Caco-2 (cell line): ENCODE data around the gene PPIP5K1. TPM values are rescaled to one million over a fixed set of nuclear protein-coding genes. Genes with fewer than 3 reads are reported as not detected.

ENCODE experiments used
- BruUV-seq: library from RNA; stranded (reverse); fragments of 400-500 nt; replicated peaks from 2 replicates; lab custom pipeline; 2021; lab: Mats Ljungman, UMichigan
- CTCF ChIA-PET: fragments of 300-600 bp; sonication (Branson Sonifier 250); formaldehyde crosslinking; loops from one replicate; lab custom pipeline; 2022; ENCODE audit warnings: antibody characterized with exemption; lab: Charles Lee
- POLR2A ChIA-PET: fragments of 300-600 bp; sonication (Branson Sonifier 250); formaldehyde crosslinking; loops from one replicate; lab custom pipeline; 2022; ENCODE audit warnings: antibody characterized with exemption; lab: Charles Lee
- DNase-seq, 2 experiments: peaks; one replicate each; pipeline versions ENCODE4 v3.0.0 to v3.0.0-alpha.2; 2020 to 2022
- H3K27me3 ChIP-seq: replicated peaks from 2 replicates; pipeline ENCODE4 v1.6.0; 2011; ENCODE audit warnings: low read length; ENCODE audit not compliant: control insufficient read depth, insufficient read depth
- H3K36me3 ChIP-seq: 2 replicates; pipeline ENCODE4 v1.5.1; 2011; ENCODE audit warnings: low read length; ENCODE audit not compliant: control insufficient read depth, insufficient read depth
- H3K4me1 ChIP-seq: fragments of 250-450 bp; sonication (Bioruptor Pico); 2 replicates; pipeline ENCODE4 v1.5.1; 2020; ENCODE audit warnings: mild to moderate bottlenecking
- H3K4me3 ChIP-seq: 2 replicates; pipeline ENCODE4 v1.5.1; 2011; ENCODE audit warnings: low read depth, mild to moderate bottlenecking, control low read depth, low read length
- H3K9me3 ChIP-seq: fragments of 250-450 bp; sonication (Bioruptor Pico); 2 replicates; pipeline ENCODE4 v1.5.1; 2020; ENCODE audit warnings: mild to moderate bottlenecking, moderate library complexity
- H3K27ac Mint-ChIP-seq: one replicate; pipeline ENCODE4 v1.8.0; 2022; ENCODE audit warnings: mixed read lengths; ENCODE audit not compliant: unreplicated experiment
- H3K27me3 Mint-ChIP-seq: one replicate; pipeline ENCODE4 v1.8.0; 2022; ENCODE audit warnings: mixed read lengths; ENCODE audit not compliant: insufficient read depth, unreplicated experiment
- H3K36me3 Mint-ChIP-seq: one replicate; pipeline ENCODE4 v1.8.0; 2022; ENCODE audit warnings: mild to moderate bottlenecking, mixed read lengths; ENCODE audit not compliant: insufficient read depth, unreplicated experiment
- H3K4me1 Mint-ChIP-seq: one replicate; pipeline ENCODE4 v1.8.0; 2022; ENCODE audit warnings: low read depth, mixed read lengths; ENCODE audit not compliant: unreplicated experiment
- H3K4me3 Mint-ChIP-seq: one replicate; pipeline ENCODE4 v1.8.0; 2022; ENCODE audit warnings: mild to moderate bottlenecking, moderate library complexity, mixed read lengths; ENCODE audit not compliant: unreplicated experiment
- H3K9me3 Mint-ChIP-seq: one replicate; pipeline ENCODE4 v1.8.0; 2022; ENCODE audit warnings: mixed read lengths; ENCODE audit not compliant: unreplicated experiment
- CTCF ChIP-seq, 2 experiments: fragments of 200-600 bp in 1 of 2; IDR thresholded peaks; 1 replicate in 1 of 2; 2 replicates in 1 of 2; pipeline versions ENCODE4 v1.5.1 to v1.8.0; 2011 to 2022; ENCODE audit warnings: antibody characterized with exemption in 1 of 2, control low read depth in 1 of 2, inconsistent platforms in 1 of 2, low read depth in 1 of 2, low read length in 1 of 2, mild to moderate bottlenecking in 1 of 2, moderate library complexity in 1 of 2; ENCODE audit not compliant: insufficient read depth in 1 of 2, severe bottlenecking in 1 of 2, unreplicated experiment in 1 of 2
- intact Hi-C: fragments of 100-400 bp; cut with micrococcal nuclease; formaldehyde crosslinking; loops from one replicate; pipeline ENCODE4 v1.10.0; 2022; ENCODE audit not compliant: unreplicated experiment
- total RNA-seq: library from RNA; stranded (reverse); gene quantifications from 2 replicates; pipeline ENCODE4 v1.2.3, GENCODE V29; 2022

Gene PPIP5K1
- total RNA-seq, 1 experiment from 2014 or later: 36.3 TPM

GRCh38 chr15:43511012-43511885 is 78.8 kb downstream of the PPIP5K1 start:
- DNase-seq: peak; percentile 63 to 67
- Mint-ChIP-seq H3K36me3 (peaks cover 20% of the 10 kb centered on the region), H3K27me3 (peaks cover 5% of the 10 kb centered on the region), H3K9me3 (no peaks in the 10 kb centered on the region), H3K27ac (peak overlapping the region; percentile 87), H3K4me3 (peak overlapping the region; percentile 99), H3K4me1 (peaks cover 18% of the 10 kb centered on the region)
- no TSS peak for BruUV-seq
- ChIA-PET CTCF (interaction anchor here (0.6 to 3.1 kb wide), 6 partner anchors 18 to 235 kb away, joined by 3 to 18 read pairs (median 5); partner anchors contain the start of genes PDIA3 and TP53BP1), POLR2A (interaction anchor here (1.2 to 2.8 kb wide), 2 partner anchors 18 to 235 kb away, joined by 3 to 14 read pairs; partner anchors contain the start of gene TP53BP1)
- TF ChIP-seq CTCF (IDR thresholded peaks at IDR 0.05; ENCODE audit: insufficient read depth in 1 of 2, low read depth in 1 of 2, low read length in 1 of 2, severe bottlenecking in 1 of 2, unreplicated experiment in 1 of 2): peak in 1 of 2 experiments; percentile 32
- Histone ChIP-seq H3K27me3 (no peaks in the 10 kb centered on the region; the same call in 1 of the 2 replicates), H3K4me3 (peak overlapping the region; percentile 52), H3K36me3 (no peaks in the 10 kb centered on the region), H3K9me3 (no peaks in the 10 kb centered on the region), H3K4me1 (peaks cover 5% of the 10 kb centered on the region; the same call in 1 of the 2 replicates)
- intact Hi-C loops: loop anchor here (1.0 kb wide), 1 partner anchor 70 kb away; no protein-coding TSS in a partner anchor

- peaks cover 5% of the 10 kb centered on the region; the same call in 1 of the 2 replicates for H3K4me1 ChIP-seq
- POLR2A ChIA-PET: interaction anchor here (0.6 to 2.8 kb wide), 3 partner anchors 17 to 235 kb away, joined by 3 to 14 read pairs (median 3); partner anchors contain the start of gene TP53BP1
- intact Hi-C loops: loop anchor here (1.0 kb wide), 1 partner anchor 69 kb away; no protein-coding TSS in a partner anchor
- CTCF ChIA-PET: interaction anchor here (0.7 to 3.1 kb wide), 7 partner anchors 17 to 258 kb away, joined by 3 to 18 read pairs (median 4); partner anchors contain the start of genes PDIA3 and TP53BP1
- no peaks in the 10 kb centered on the region for H3K9me3 Mint-ChIP-seq
- H3K27me3 ChIP-seq: no peaks in the 10 kb centered on the region; the same call in 1 of the 2 replicates
- H3K4me3 ChIP-seq: peak overlapping the region; percentile 52
- H3K9me3 ChIP-seq: no peaks in the 10 kb centered on the region
- peak in 1 of 2 experiments; percentile 5 for TF ChIP-seq CTCF (IDR thresholded peaks at IDR 0.05; ENCODE audit: insufficient read depth in 1 of 2, low read depth in 1 of 2, low read length in 1 of 2, severe bottlenecking in 1 of 2, unreplicated experiment in 1 of 2)
- H3K36me3 ChIP-seq: no peaks in the 10 kb centered on the region
- peak; percentile 98 for DNase-seq
- peak overlapping the region; percentile 99 for H3K4me3 Mint-ChIP-seq
- H3K27me3 Mint-ChIP-seq: peaks cover 5% of the 10 kb centered on the region
- peak overlapping the region; percentile 87 for H3K27ac Mint-ChIP-seq
- peaks cover 18% of the 10 kb centered on the region for H3K4me1 Mint-ChIP-seq
- H3K36me3 Mint-ChIP-seq: peaks cover 20% of the 10 kb centered on the region
- TSS peak; percentile 72 for BruUV-seq
Observed at GRCh38 chr15:43510200-43511011, 79.6 kb downstream of the PPIP5K1 start.
